ENCODE results near the gene TNFRSF21. TPM values are rescaled to one million over a fixed set of nuclear protein-coding genes. Genes with fewer than 3 reads are reported as not detected.
"Not testable (repeated sequence)": the region's sequence is repeated elsewhere in the genome, so short reads cannot be mapped to it uniquely, and the experiment has no call there.

Gene TNFRSF21
- polyA plus RNA-seq, 3 donors: 9.1 to 61.7 (median 24.4) TPM

GRCh38 chr6:47240277-47240890, 69.3 kb downstream of the TNFRSF21 start:
- 89 to 95% (median 91%) methylated on average over 5 of the region's 5 CpGs for WGBS, 3 donors
- H3K27ac ChIP-seq (ENCODE audit: low read depth, low read length): no peak overlapping the region

DNA sequence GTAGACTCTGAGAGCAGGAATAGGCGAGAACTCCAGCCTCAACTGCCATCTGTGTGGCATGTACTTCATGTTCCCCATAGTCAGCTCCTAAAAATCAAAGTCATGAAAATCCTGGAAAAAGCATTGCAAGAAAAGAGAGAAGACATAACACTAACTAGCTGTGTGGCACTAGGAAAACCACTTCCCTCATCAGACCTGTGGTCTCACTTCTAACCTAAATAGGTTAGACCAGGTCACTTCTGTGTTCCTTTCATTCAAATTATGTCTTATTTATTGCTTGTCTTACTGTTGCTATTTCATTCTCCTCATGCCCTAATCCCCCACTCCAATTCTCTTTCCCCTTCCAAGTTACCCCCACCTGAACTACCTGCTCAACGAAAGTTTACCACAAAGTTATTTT, 70.2 kb downstream of the TNFRSF21 start:
- H3K27ac ChIP-seq (ENCODE audit: low read depth, low read length): no peak overlapping the region
- WGBS, 3 donors: 73 to 89% (median 88%) methylated on average over 2 of the region's 2 CpGs

DNA sequence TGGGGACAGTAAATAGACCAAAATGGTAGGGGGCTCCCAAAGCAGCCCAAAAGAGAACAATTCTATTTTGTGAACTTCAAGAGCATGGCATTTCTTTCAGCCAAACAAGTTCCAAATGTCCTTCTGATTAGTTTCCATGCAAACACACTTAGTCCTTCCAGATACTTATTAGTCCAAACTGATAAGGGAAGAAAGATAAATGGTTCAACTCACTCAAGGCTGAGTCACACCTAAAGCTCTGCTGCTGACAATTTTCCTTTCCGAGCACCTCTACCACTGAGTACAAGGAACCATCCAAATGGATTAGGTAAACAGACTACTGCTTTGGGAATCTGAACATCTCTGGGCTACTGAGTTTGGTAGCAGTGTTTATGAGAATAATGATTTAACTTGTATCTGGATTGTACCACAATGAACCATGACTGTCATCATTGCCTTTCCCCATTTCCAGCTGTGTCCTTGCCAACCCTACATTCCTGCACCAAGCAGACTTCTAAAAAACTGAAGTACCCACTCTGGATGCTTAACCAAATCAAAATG, 71.2 kb downstream of the TNFRSF21 start:
- WGBS, 3 donors: 28 to 95% (median 82%) methylated on average over 1 of the region's 1 CpG
- H3K27ac ChIP-seq (ENCODE audit: low read depth, low read length): no peak overlapping the region

DNA sequence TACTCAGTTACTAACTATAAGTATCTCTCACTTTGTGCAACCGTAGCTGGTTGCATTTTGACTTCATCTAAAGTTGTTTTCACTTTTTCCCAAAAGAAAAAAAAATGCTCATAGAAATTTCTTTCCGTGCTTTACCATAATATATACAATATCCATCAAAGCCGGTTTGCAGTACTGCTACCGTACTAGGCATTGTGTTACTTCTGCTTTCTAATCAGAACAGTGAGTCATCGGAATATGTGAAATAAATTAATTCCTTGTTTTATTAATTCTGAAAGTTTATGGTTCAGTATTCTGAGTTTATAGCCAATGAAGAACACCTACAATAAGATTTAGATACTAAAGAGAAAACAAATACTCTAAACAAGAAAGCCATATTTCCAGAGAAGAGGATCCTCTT, 72.5 kb downstream of the TNFRSF21 start:
- no peak overlapping the region for H3K27ac ChIP-seq (ENCODE audit: low read depth, low read length)
- WGBS, 3 donors: 76 to 98% (median 78%) methylated on average over 5 of the region's 5 CpGs

DNA sequence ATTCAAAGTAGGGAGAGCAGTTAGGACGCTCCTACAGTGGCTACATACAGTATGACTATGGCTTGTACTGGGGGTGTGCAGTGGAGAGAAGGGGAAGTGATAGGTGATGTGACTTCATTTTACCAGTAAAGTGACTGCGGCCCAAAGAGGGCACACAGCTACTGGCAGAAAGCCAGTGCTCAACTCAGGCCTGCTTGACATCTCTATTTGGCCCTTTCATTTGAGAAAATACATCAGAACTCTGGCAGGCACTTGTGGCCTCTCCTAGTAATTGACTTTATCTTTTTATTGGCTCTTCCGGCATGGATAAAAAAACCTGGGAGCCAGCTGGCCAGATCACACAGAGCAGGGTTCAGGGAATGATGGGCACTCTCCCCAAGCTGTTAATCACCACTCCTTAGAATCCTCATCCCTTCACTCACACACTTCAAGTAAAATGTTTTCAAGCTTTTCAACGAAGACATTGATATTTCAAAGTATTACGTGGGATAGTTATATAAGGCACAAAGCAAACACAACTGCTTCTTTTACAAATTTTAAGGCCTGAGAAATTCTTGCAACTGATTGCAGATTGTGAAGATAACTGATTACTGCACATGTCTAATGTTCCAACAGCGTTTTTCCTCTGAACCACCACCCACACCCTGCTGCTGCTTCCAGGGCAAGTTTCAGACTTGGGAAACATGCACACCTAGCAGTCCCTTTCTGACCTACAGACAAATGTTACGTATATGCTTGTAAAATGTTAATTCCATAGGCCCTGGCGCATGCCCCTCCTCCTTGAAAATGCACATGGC, 73.5 kb downstream of the TNFRSF21 start:
- no peak overlapping the region for H3K27ac ChIP-seq (ENCODE audit: low read depth, low read length)
- WGBS, 3 donors: 52 to 74% (median 67%) methylated on average over 8 of the region's 8 CpGs

DNA sequence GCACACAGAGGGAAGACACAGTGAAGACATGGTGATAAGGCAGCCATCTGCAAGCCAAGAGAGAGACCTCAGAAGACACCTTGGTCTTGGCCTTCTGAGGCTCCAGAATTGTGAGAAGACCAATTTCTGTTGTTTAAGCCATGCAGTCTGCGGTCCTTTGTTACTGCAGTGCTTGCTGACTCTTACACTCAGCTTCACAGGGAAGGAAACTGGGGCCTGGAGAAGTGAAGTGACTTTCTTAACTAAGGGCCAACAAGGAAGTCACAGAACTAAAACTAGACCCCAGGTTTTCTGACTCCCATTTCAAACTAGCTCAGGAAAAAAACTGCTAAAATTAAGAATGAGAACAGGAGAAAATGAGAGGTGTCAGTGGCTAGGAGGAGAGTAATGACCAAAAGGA, 74.3 kb downstream of the TNFRSF21 start:
- 84 to 89% (median 87%) methylated on average over 1 of the region's 1 CpG for WGBS, 3 donors
- H3K27ac ChIP-seq (ENCODE audit: low read depth, low read length): no peak overlapping the region

DNA sequence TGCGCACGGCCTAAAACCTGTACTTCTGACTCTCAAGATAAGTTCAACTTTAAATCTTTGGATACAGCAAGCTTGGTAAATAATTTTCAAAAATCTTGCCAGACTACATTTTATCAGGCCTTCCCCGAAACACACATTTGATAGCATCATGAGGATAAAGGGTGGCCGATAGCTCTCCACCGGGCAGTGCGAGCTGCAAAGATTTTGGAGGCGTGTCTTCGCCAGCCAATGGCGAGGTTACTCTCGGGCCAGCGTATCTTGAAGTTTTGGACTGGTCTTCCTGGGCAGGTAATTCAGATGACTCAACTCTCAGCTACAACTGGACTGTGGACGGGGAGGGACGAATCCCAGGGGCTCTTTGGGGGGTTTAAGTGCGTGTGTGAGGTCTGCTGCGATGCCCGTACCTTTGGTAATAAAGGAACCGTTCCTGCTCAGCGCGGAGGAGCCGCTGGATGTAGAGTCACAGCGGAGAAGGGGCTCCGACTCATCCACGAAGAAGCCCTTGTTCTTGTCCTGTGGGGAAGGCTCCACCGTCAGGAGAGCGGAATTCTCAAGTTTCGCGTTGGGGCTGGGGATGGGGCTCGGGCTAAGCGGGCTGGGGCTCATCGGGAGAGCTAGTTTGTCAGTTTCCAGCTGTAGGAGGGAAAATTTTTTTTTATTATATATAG, 75.3 kb downstream of the TNFRSF21 start:
- H3K27ac ChIP-seq (ENCODE audit: low read depth, low read length): no peak overlapping the region
- WGBS, 3 donors: 86 to 95% (median 93%) methylated on average over 30 of the region's 30 CpGs

DNA sequence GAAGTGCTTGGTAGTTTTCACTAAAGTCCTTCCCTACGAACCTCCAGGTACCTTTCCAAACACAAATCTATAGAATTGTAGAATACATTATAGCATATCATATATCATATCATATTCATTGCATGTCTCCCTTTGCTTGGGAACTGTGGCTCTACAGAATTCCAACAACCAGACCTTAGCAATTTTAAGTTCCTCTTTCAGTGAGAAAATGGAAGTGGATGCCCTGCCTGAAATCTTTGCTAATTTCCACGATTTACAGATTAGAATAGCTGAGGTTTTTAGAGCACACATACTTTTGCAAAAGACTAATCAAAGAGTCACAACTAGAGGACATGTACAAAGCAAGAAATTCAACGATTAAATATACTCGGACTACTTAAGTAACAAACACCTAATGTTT, 78.6 kb downstream of the TNFRSF21 start:
- 81 to 92% (median 84%) methylated on average over 4 of the region's 4 CpGs for WGBS, 3 donors
- no peak overlapping the region for H3K27ac ChIP-seq (ENCODE audit: low read depth, low read length)

DNA sequence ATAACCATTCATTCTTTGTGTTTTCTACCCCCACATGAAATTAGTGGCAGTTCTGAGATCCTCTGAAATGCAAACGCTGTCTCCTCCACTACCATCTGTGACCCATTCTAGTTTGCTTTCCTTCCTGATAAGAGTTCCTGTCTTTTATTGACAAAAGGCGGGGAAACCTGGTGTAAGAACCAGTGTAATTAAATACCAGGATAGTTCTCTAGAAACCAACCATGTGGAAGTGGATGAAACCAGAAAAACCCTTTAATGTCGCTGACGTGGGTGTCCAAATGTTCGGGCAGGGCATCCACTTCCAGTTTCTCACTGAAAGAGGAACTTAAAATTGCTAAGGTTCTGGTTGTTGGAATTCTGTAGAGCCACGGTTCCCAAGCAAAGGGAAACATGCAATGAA, 79.1 kb downstream of the TNFRSF21 start:
- no peak overlapping the region for H3K27ac ChIP-seq (ENCODE audit: low read depth, low read length)
- 55 to 76% (median 67%) methylated on average over 6 of the region's 6 CpGs for WGBS, 3 donors

- WGBS, 3 donors: 94% methylated on average over 7 of the region's 7 CpGs
- no peak overlapping the region for H3K27ac ChIP-seq (ENCODE audit: low read depth, low read length)
Measured at GRCh38 chr6:47229255-47229654, 80.5 kb downstream of the TNFRSF21 start.

DNA sequence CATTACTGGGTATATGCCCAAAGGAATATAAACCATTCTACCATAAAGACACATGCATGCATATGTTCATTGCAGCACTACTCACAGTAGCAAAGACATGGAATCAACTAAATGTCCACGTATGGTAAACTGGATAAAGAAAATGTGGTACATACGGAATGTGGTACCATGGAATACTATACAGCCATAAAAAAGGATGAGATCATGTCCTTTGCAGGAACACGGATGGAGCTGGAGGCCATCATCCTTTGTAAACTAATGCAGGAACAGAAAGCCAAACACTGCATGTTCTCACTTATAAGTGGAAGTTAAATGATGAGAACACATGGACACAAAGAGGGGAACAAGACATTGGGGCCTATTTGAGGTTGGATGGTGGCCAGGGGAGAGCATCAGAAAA, 81.6 kb downstream of the TNFRSF21 start:
- H3K27ac ChIP-seq (ENCODE audit: low read depth, low read length): not testable (repeated sequence)
- WGBS, 3 donors: 88 to 96% (median 93%) methylated on average over 3 of the region's 3 CpGs

- not testable (repeated sequence) for H3K27ac ChIP-seq (ENCODE audit: low read depth, low read length)
Measured at GRCh38 chr6:47223251-47223650, 86.5 kb downstream of the TNFRSF21 start.

DNA sequence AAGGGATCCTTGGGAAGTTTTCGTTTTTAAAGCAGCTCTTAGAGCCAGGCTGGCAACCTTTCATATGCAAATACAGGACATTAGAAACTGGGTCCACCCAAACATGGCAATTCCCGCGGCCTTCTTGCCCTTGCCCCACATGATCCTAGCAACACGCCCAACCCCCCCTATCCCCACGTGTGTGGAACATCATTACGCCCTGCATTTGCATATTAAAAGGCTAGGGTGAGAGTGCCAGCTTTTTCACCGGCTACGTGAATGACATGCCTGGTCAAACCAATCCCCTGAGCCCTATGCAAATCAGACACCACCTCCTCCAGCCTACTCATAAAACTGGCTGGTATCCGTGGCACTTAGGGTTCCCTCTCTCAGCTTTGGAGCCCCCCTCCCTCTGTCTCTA, 88.1 kb downstream of the TNFRSF21 start:
- no peak overlapping the region for H3K27ac ChIP-seq (ENCODE audit: low read depth, low read length)
- 63 to 76% (median 73%) methylated on average over 9 of the region's 9 CpGs for WGBS, 3 donors

GRCh38 chr6:47209632-47210031, 100.1 kb downstream of the TNFRSF21 start:
- 66 to 73% (median 69%) methylated on average over 6 of the region's 6 CpGs for WGBS, 3 donors

GRCh38 chr6:47207261-47207660, 102.4 kb downstream of the TNFRSF21 start:
- WGBS, 3 donors: 63 to 67% (median 67%) methylated on average over 2 of the region's 2 CpGs
- no peak overlapping the region for H3K27ac ChIP-seq (ENCODE audit: low read depth, low read length)

More at GRCh38 chr6:47209632-47210031, 100.1 kb downstream of the TNFRSF21 start:
- H3K27ac ChIP-seq (ENCODE audit: low read depth, low read length): no peak overlapping the region

DNA sequence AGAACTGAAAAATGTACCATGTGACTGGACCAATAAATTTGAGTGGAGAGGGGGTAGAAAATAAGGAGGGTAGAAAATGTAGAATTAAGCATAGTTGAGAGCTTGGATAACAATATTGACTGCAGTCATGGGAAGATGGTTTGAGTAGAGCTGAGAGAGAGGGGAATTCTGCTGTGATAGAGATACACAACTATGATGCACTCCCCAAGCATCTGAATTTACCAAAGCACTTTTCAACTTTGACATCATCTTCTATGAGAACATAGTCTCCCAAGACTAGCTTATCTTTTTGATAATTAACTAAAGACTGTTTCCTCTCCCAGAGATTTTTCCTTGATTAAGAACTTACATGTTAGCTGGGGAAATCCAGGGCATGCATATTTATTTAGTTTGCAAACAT, 103.1 kb downstream of the TNFRSF21 start:
- H3K27ac ChIP-seq (ENCODE audit: low read depth, low read length): no peak overlapping the region

- H3K27ac ChIP-seq (ENCODE audit: low read depth, low read length): no peak overlapping the region
- WGBS, 3 donors: 50 to 100% (median 71%) methylated on average over 2 of the region's 2 CpGs
Measured at GRCh38 chr6:47203938-47204611, 105.6 kb downstream of the TNFRSF21 start.

- H3K27ac ChIP-seq (ENCODE audit: low read depth, low read length): no peak overlapping the region
- 44 to 74% (median 64%) methylated on average over 4 of the region's 4 CpGs for WGBS, 3 donors
Measured at GRCh38 chr6:47203266-47203937, 106.3 kb downstream of the TNFRSF21 start.

Data from adipose tissue (tissue), 3 donors.